Retinal pigment epithelial cell (primary cell): Measurements from ENCODE around the gene CES1.
"Not testable (repeated sequence)": the region's sequence is repeated elsewhere in the genome, so short reads cannot be mapped to it uniquely, and the experiment has no call there.

Source experiments
- DNase-seq: peaks from one replicate; pipeline ENCODE4 v3.0.0-alpha.2; 2010; ENCODE audit warnings: low read depth
- H3K4me3 ChIP-seq: 2 replicates; pipeline ENCODE4 v1.5.1; 2011; ENCODE audit warnings: mild to moderate bottlenecking, low read length, control low read depth, moderate library complexity
- CTCF ChIP-seq: conservative IDR thresholded peaks from 2 replicates; pipeline ENCODE4 v1.5.1; 2011; ENCODE audit warnings: low read depth, low read length, control low read depth, inconsistent platforms

The CES1 gene

GRCh38 chr16:55846598-55847346 is 13.9 kb upstream of the CES1 start:
- H3K4me3 ChIP-seq = no peak overlapping the region
- TF ChIP-seq CTCF = no peak
- DNase-seq = no peak

- TF ChIP-seq CTCF = no peak
- no peak for DNase-seq
- H3K4me3 ChIP-seq = no peak overlapping the region
Observed at GRCh38 chr16:55843105-55843395, 10.2 kb upstream of the CES1 start.

- TF ChIP-seq CTCF = peak; percentile 68
- no peak for DNase-seq
- H3K4me3 ChIP-seq = no peak overlapping the region
Observed at GRCh38 chr16:55842369-55843104, 9.6 kb upstream of the CES1 start.

GRCh38 chr16:55839115-55839514 is 6.2 kb upstream of the CES1 start:
- no peak overlapping the region for H3K4me3 ChIP-seq
- DNase-seq = no peak
- no peak for TF ChIP-seq CTCF

- TF ChIP-seq CTCF = no peak
- H3K4me3 ChIP-seq = no peak overlapping the region
- DNase-seq = no peak
Observed at GRCh38 chr16:55836158-55836611, 3.3 kb upstream of the CES1 start.

- no peak overlapping the region for H3K4me3 ChIP-seq
- TF ChIP-seq CTCF = no peak
- no peak for DNase-seq
Observed at GRCh38 chr16:55835581-55835980, 2.7 kb upstream of the CES1 start.

- DNase-seq, H3K4me3 ChIP-seq: not testable (repeated sequence)
Observed at GRCh38 chr16:55835173-55835572, 2.3 kb upstream of the CES1 start.
